Endothelial cell (in vitro differentiated cells): ENCODE results near the gene SLC6A4. TPM values are rescaled to one million over a fixed set of nuclear protein-coding genes. Genes with fewer than 3 reads are reported as not detected.
"Not testable (repeated sequence)": the region's sequence is repeated elsewhere in the genome, so short reads cannot be mapped to it uniquely, and the experiment has no call there.

Experiments used
- DNase-seq: peaks from one replicate; pipeline ENCODE4 v3.0.0; 2021; ENCODE audit warnings: low spot score
- H3K27ac Mint-ChIP-seq: one replicate; pipeline ENCODE4 v1.8.0; 2021; ENCODE audit warnings: mixed read lengths, inconsistent platforms; ENCODE audit not compliant: unreplicated experiment
- H3K27me3 Mint-ChIP-seq: one replicate; pipeline ENCODE4 v1.8.0; 2021; ENCODE audit warnings: mild to moderate bottlenecking, moderate library complexity, mixed read lengths, inconsistent platforms; ENCODE audit not compliant: unreplicated experiment
- H3K36me3 Mint-ChIP-seq: one replicate; pipeline ENCODE4 v1.8.0; 2021; ENCODE audit warnings: mild to moderate bottlenecking, low read depth, mixed read lengths, inconsistent platforms; ENCODE audit not compliant: unreplicated experiment
- H3K4me1 Mint-ChIP-seq: one replicate; pipeline ENCODE4 v1.8.0; 2021; ENCODE audit warnings: mild to moderate bottlenecking, mixed read lengths, inconsistent platforms; ENCODE audit not compliant: unreplicated experiment
- H3K4me3 Mint-ChIP-seq: one replicate; pipeline ENCODE4 v1.8.0; 2021; ENCODE audit warnings: mild to moderate bottlenecking, mixed read lengths, inconsistent platforms; ENCODE audit not compliant: unreplicated experiment
- H3K9me3 Mint-ChIP-seq: one replicate; pipeline ENCODE4 v1.8.0; 2021; ENCODE audit warnings: mixed read lengths, inconsistent platforms; ENCODE audit not compliant: unreplicated experiment
- total RNA-seq: library from RNA; stranded (reverse); fragmentation: NEBNext Ultra II Directional; extraction: Animal tissue kit (Norgen Biotek cat#: 25700); gene quantifications from one replicate; pipeline ENCODE4 v1.2.1, GENCODE V29; 2021; ENCODE audit not compliant: unreplicated experiment
- TF ChIP-seq, protein P1 (sequence below): fragments of 200-600 bp; sonication (generic); IDR thresholded peaks from one replicate; pipeline ENCODE4 v1.5.0; 2021; ENCODE audit warnings: antibody characterized with exemption; ENCODE audit not compliant: unreplicated experiment

Gene SLC6A4
- total RNA-seq, 1 donor from 2014 or later, result 1.0 TPM

DNA sequence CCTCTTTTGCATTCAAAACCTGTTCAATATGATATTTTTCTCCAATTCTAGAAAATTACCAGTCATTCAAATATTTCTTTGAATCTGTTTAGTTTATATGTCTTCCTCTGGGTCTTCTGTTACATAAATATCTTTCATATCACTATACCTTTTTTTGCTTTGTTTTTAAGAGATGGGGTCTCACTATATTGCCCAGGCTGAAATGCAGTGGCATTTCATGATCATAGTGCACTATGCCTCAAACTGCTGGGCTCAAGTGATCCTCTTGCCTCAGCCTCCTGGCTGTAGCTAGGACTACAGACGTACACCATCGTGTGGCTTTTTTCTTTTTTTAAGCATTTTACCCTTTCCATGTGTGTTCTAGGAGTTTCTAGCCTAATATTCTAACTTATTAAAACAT, 80.1 kb downstream of the SLC6A4 start:
- no peaks in the 10 kb centered on the region for H3K4me1 Mint-ChIP-seq
- H3K27me3 Mint-ChIP-seq, result no peaks in the 10 kb centered on the region
- H3K9me3 Mint-ChIP-seq, result no peaks in the 10 kb centered on the region
- H3K36me3 Mint-ChIP-seq, result peaks cover 25% of the 10 kb centered on the region
- no peak for DNase-seq
- TF ChIP-seq, protein P1, sequence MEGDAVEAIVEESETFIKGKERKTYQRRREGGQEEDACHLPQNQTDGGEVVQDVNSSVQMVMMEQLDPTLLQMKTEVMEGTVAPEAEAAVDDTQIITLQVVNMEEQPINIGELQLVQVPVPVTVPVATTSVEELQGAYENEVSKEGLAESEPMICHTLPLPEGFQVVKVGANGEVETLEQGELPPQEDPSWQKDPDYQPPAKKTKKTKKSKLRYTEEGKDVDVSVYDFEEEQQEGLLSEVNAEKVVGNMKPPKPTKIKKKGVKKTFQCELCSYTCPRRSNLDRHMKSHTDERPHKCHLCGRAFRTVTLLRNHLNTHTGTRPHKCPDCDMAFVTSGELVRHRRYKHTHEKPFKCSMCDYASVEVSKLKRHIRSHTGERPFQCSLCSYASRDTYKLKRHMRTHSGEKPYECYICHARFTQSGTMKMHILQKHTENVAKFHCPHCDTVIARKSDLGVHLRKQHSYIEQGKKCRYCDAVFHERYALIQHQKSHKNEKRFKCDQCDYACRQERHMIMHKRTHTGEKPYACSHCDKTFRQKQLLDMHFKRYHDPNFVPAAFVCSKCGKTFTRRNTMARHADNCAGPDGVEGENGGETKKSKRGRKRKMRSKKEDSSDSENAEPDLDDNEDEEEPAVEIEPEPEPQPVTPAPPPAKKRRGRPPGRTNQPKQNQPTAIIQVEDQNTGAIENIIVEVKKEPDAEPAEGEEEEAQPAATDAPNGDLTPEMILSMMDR, result no peak
- H3K27ac Mint-ChIP-seq, result no peak overlapping the region
- H3K4me3 Mint-ChIP-seq, result no peak overlapping the region

DNA sequence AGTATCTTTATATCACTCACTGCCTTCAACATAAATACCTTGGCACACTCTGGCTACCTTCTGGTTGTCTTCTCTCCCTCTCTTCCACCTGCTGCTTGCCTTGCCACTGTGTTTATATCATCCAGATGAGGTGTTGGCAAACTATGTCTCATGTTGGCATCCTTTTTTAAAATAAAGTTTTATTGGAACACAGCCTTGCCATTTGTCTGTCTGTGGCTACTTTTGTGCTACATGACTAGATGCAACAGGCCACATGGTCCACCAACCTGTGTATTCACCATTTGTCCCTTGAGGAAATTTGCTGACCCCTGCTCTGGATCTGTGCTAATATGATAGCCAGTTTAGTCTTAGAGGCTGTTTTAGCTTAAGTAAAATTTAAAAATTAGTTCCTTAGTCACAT, 82.0 kb downstream of the SLC6A4 start:
- H3K4me3 Mint-ChIP-seq, result no peak overlapping the region
- H3K27me3 Mint-ChIP-seq, result no peaks in the 10 kb centered on the region
- peaks cover 15% of the 10 kb centered on the region for H3K36me3 Mint-ChIP-seq
- DNase-seq, result no peak
- TF ChIP-seq, protein P1, result no peak
- H3K9me3 Mint-ChIP-seq, result no peaks in the 10 kb centered on the region
- no peak overlapping the region for H3K27ac Mint-ChIP-seq
- H3K4me1 Mint-ChIP-seq, result peaks cover 1% of the 10 kb centered on the region

GRCh38 chr17:30151471-30151870, 84.0 kb downstream of the SLC6A4 start:
- Mint-ChIP-seq H3K27ac (no peak overlapping the region), H3K4me3 (no peak overlapping the region), H3K36me3 (peaks cover 11% of the 10 kb centered on the region), H3K9me3 (no peaks in the 10 kb centered on the region), H3K27me3 (no peaks in the 10 kb centered on the region), H3K4me1 (peaks cover 4% of the 10 kb centered on the region)
- DNase-seq, result no peak
- TF ChIP-seq, protein P1, result no peak

DNA sequence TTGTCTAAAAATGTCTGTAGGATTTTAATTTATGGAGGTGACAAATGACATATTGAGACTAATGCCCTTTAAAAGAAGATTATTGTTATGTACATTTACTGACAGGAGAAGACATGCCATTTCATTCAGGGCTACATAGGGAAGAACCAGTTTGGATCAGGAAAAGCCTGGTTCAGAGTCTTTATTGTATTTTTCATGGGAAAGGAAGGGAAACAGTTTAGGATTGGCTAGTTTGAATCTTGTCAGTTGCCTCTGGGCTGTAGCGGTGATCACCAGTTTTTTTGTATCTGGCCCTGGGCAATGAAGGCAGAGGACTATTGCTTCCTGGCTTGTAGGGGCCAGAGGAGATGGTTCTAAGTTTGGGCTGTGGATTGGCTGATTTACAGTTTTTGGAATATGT, 87.1 kb downstream of the SLC6A4 start:
- H3K27me3 Mint-ChIP-seq, result no peaks in the 10 kb centered on the region
- DNase-seq, result no peak
- peaks cover 4% of the 10 kb centered on the region for H3K4me1 Mint-ChIP-seq
- TF ChIP-seq, protein P1, result no peak
- H3K4me3 Mint-ChIP-seq, result no peak overlapping the region
- peaks cover 15% of the 10 kb centered on the region for H3K36me3 Mint-ChIP-seq
- H3K9me3 Mint-ChIP-seq, result no peaks in the 10 kb centered on the region
- H3K27ac Mint-ChIP-seq, result peak overlapping the region; percentile 32

DNA sequence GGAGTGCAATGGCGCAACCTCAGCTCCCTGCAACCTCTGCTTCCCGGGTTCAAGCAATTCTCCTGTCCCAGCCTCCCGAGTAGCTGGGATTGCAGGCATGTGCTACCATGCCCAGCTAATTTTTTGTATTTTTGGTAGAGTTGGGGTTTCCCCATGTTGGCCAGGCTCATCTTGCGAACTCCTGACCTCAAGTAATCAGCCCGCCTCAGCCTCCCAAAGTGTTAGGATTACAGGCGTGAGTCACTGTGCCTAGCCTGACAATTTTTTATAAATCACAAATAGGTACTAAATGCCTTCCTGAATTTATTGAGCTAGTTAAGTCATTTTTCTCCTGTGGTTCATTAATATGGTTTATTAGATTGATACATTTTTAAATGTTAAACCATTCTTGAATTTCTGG, 87.6 kb downstream of the SLC6A4 start:
- DNase-seq, H3K9me3 Mint-ChIP-seq, H3K27ac Mint-ChIP-seq, H3K4me3 Mint-ChIP-seq, H3K27me3 Mint-ChIP-seq, H3K4me1 Mint-ChIP-seq: not testable (repeated sequence)
- H3K36me3 Mint-ChIP-seq, result peaks cover 15% of the 10 kb centered on the region

Other genes starting within 250 kb of the SLC6A4 start
- 20.2 TPM for gene NSRP1, start 118.9 kb downstream of the SLC6A4 start, total RNA-seq
- 150 TPM for gene BLMH, start 56.2 kb upstream of the SLC6A4 start, total RNA-seq
- not detected for gene TMIGD1, start 98.4 kb upstream of the SLC6A4 start, total RNA-seq
- gene CPD, start 143.2 kb upstream of the SLC6A4 start, total RNA-seq, result 119 TPM
- gene GOSR1, start 241.7 kb upstream of the SLC6A4 start, total RNA-seq, result 47.5 TPM